GM12878 (cell line): ENCODE results near the gene SEMA4D. TPM values are rescaled to one million over a fixed set of nuclear protein-coding genes. Genes with fewer than 3 reads are reported as not detected.

Source experiments
- BCL3 ChIP-seq: IDR thresholded peaks from 2 replicates; pipeline ENCODE4 v1.6.1; 2011; ENCODE audit warnings: borderline replicate concordance, low read depth, mild to moderate bottlenecking, moderate library complexity, low read length; ENCODE audit not compliant: insufficient read depth, poor library complexity, severe bottlenecking
- CHD2 ChIP-seq: IDR thresholded peaks from 2 replicates; pipeline ENCODE4 v1.6.1; 2011; ENCODE audit warnings: low read depth, low read length, improper control_type of control experiment, borderline replicate concordance
- GABPA ChIP-seq: IDR thresholded peaks from 2 replicates; pipeline ENCODE4 v1.6.1; 2014; ENCODE audit warnings: antibody characterized with exemption, low read depth, mild to moderate bottlenecking, inconsistent platforms
- KAT2A ChIP-seq: conservative IDR thresholded peaks from 2 replicates; pipeline ENCODE4 v1.6.1; 2011; ENCODE audit warnings: low read depth, low read length; ENCODE audit not compliant: control insufficient read depth
- MEF2B ChIP-seq: fragments of 450-650 bp; IDR thresholded peaks from 2 replicates; pipeline ENCODE4 v1.6.1; 2018; ENCODE audit warnings: mild to moderate bottlenecking, moderate library complexity; ENCODE audit not compliant: partially characterized antibody, poor library complexity, severe bottlenecking
- NR2C1 ChIP-seq: fragments of 450-650 bp; IDR thresholded peaks from 2 replicates; pipeline ENCODE4 v1.6.1; 2017; ENCODE audit warnings: antibody characterized with exemption, mild to moderate bottlenecking, moderate library complexity
- POLR2A ChIP-seq: IDR thresholded peaks from 2 replicates; pipeline ENCODE4 v1.6.1; 2011; ENCODE audit warnings: low read depth, mild to moderate bottlenecking, low read length
- RBBP5 ChIP-seq: fragments of 200-600 bp; sonication (generic); conservative IDR thresholded peaks from 2 replicates; pipeline ENCODE4 v1.6.1; 2016
- SIX5 ChIP-seq: IDR thresholded peaks from 2 replicates; pipeline ENCODE4 v1.6.1; 2011; ENCODE audit warnings: mild to moderate bottlenecking, low read depth, low read length, moderate library complexity; ENCODE audit not compliant: severe bottlenecking
- SPI1 ChIP-seq: IDR thresholded peaks from 2 replicates; pipeline ENCODE4 v1.6.1; 2011; ENCODE audit warnings: low read depth, mild to moderate bottlenecking, low read length, moderate library complexity, borderline replicate concordance; ENCODE audit not compliant: insufficient read depth
- ZBTB40 ChIP-seq: fragments of 450-650 bp; IDR thresholded peaks from 2 replicates; pipeline ENCODE4 v1.6.1; 2016; ENCODE audit warnings: mild to moderate bottlenecking, moderate library complexity, borderline replicate concordance
- ZNF217 ChIP-seq: fragments of 450-650 bp; IDR thresholded peaks from 2 replicates; pipeline ENCODE4 v1.6.1; 2017; ENCODE audit warnings: antibody characterized with exemption, mild to moderate bottlenecking
- polyA plus RNA-seq, 11 experiments: library from polyadenylated mRNA; depleted of rRNA in 4 of 11; unstranded in 6 of 11; stranded (reverse) in 5 of 11; fragments of >200 nt; fragmentation: Nextera tagmentation in 4 of 11; fragmentation: Illumina TruSeq in 1 of 11; extraction: Ambion mirVana in 4 of 11; extraction: Trizol in 1 of 11; gene quantifications; 1 replicate in 1 of 11; 2 replicates in 10 of 11; pipeline versions ENCODE4 v1.2.1 to v1.2.3, GENCODE V29; 2011 to 2016; ENCODE audit warnings: inconsistent platforms in 2 of 11, missing spikeins in 2 of 11, low read depth in 1 of 11
- total RNA-seq, 4 experiments: library from RNA; depleted of rRNA in 3 of 4; stranded (reverse); fragments of >200 nt in 3 of 4; fragmentation: Illumina TruSeq in 1 of 4; extraction: Trizol in 1 of 4; gene quantifications; 2 replicates each; pipeline versions ENCODE4 v1.2.1 to v1.2.3, GENCODE V29; 2013 to 2021
- TF ChIP-seq, protein P1 (sequence below): fragments of 150-350 bp; IDR thresholded peaks from 2 replicates; pipeline ENCODE4 v1.6.1; 2014; ENCODE audit warnings: mild to moderate bottlenecking, low read depth, low read length
- TF ChIP-seq, protein P2 (sequence below): fragments of 450-650 bp; IDR thresholded peaks from 2 replicates; pipeline ENCODE4 v1.6.1; 2018; ENCODE audit warnings: borderline replicate concordance, mild to moderate bottlenecking; ENCODE audit not compliant: partially characterized antibody

The SEMA4D gene
- total and polyA plus RNA-seq, 10 of the 15 experiments (the other 5 are each of a cell fraction or from before 2014, with no cell fraction given), result 15.1 to 136 (median 39.6) TPM

GRCh38 chr9:89372230-89372816, 125.6 kb downstream of the SEMA4D start (continued):
- TF ChIP-seq ZBTB40 (no peak), POLR2A (peak; percentile 30; the same call in 1 of the 2 replicates), KAT2A (no peak), SPI1 (no peak), ZNF217 (no peak), CHD2 (no peak), MEF2B (no peak), BCL3 (no peak), GABPA (no peak), NR2C1 (no peak), RBBP5 (no peak), SIX5 (no peak)
- TF ChIP-seq, protein P1, sequence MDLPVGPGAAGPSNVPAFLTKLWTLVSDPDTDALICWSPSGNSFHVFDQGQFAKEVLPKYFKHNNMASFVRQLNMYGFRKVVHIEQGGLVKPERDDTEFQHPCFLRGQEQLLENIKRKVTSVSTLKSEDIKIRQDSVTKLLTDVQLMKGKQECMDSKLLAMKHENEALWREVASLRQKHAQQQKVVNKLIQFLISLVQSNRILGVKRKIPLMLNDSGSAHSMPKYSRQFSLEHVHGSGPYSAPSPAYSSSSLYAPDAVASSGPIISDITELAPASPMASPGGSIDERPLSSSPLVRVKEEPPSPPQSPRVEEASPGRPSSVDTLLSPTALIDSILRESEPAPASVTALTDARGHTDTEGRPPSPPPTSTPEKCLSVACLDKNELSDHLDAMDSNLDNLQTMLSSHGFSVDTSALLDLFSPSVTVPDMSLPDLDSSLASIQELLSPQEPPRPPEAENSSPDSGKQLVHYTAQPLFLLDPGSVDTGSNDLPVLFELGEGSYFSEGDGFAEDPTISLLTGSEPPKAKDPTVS, result no peak
- TF ChIP-seq, protein P2, sequence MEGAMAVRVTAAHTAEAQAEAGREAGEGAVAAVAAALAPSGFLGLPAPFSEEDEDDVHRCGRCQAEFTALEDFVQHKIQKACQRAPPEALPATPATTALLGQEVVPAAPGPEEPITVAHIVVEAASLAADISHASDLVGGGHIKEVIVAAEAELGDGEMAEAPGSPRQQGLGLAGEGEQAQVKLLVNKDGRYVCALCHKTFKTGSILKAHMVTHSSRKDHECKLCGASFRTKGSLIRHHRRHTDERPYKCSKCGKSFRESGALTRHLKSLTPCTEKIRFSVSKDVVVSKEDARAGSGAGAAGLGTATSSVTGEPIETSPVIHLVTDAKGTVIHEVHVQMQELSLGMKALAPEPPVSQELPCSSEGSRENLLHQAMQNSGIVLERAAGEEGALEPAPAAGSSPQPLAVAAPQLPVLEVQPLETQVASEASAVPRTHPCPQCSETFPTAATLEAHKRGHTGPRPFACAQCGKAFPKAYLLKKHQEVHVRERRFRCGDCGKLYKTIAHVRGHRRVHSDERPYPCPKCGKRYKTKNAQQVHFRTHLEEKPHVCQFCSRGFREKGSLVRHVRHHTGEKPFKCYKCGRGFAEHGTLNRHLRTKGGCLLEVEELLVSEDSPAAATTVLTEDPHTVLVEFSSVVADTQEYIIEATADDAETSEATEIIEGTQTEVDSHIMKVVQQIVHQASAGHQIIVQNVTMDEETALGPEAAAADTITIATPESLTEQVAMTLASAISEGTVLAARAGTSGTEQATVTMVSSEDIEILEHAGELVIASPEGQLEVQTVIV, result no peak
